ENCODE measurements around the gene TNFSF15.

TNFSF15 gene

GRCh38 chr9:114823441-114823840 lies 17.6 kb upstream of the TNFSF15 start:
- CTCF ChIA-PET: interaction anchor here (1.0 kb wide), 1 partner anchor 83 kb away, joined by 4 read pairs; no protein-coding TSS in a partner anchor
- Histone ChIP-seq H3K4me3 (ENCODE audit: low read depth, low read length) (no peak overlapping the region), H3K4me1 (ENCODE audit: control insufficient read depth, insufficient read depth, low read length) (no peaks in the 10 kb centered on the region), H3K27ac (ENCODE audit: extremely low read depth, low read depth, low read length) (no peak overlapping the region), H3K9me3 (ENCODE audit: control insufficient read depth, insufficient read depth, low read depth, low read length) (no peaks in the 10 kb centered on the region), H3K36me3 (ENCODE audit: control insufficient read depth in 2 of 2, insufficient read depth in 1 of 2, low read length in 2 of 2) (no peaks in the 10 kb centered on the region)
- TF ChIP-seq ZNF843 (tag by site-specific recombination; IDR thresholded peaks at IDR 0.05) (no peak), ZNF555 (tag by site-specific recombination; conservative IDR thresholded peaks at IDR 0.05) (no peak), KLF7 (tag by site-specific recombination; IDR thresholded peaks at IDR 0.05; ENCODE audit: borderline replicate concordance) (no peak), BCL11B (tag by site-specific recombination; IDR thresholded peaks at IDR 0.05; ENCODE audit: low read depth) (no peak), ZNF211 (tag by site-specific recombination; IDR thresholded peaks at IDR 0.05; ENCODE audit: low read depth) (no peak), KLF16 (tag by site-specific recombination; IDR thresholded peaks at IDR 0.05) (no peak), ZNF658 (tag by site-specific recombination; IDR thresholded peaks at IDR 0.05) (no peak), ZNF830 (tag by site-specific recombination; IDR thresholded peaks at IDR 0.05; ENCODE audit: low read depth) (no peak), ZNF121 (tag by site-specific recombination; IDR thresholded peaks at IDR 0.05) (no peak), ZNF660 (tag by site-specific recombination; IDR thresholded peaks at IDR 0.05) (no peak)
- TF ChIP-seq, protein P1, sequence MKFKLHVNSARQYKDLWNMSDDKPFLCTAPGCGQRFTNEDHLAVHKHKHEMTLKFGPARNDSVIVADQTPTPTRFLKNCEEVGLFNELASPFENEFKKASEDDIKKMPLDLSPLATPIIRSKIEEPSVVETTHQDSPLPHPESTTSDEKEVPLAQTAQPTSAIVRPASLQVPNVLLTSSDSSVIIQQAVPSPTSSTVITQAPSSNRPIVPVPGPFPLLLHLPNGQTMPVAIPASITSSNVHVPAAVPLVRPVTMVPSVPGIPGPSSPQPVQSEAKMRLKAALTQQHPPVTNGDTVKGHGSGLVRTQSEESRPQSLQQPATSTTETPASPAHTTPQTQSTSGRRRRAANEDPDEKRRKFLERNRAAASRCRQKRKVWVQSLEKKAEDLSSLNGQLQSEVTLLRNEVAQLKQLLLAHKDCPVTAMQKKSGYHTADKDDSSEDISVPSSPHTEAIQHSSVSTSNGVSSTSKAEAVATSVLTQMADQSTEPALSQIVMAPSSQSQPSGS (tag by site-specific recombination; IDR thresholded peaks at IDR 0.05; ENCODE audit: low read depth): no peak
- POLR2A ChIA-PET: no interaction called here

- ChIA-PET CTCF (interaction anchor here (1.0 to 1.1 kb wide), 2 partner anchors 83 to 84 kb away, joined by 4 read pairs; no protein-coding TSS in a partner anchor), POLR2A (interaction anchor here (0.6 kb wide), 1 partner anchor 34 kb away, joined by 3 read pairs; no protein-coding TSS in a partner anchor)
- H3K4me3 ChIP-seq (ENCODE audit: low read depth, low read length): no peak overlapping the region
- TF ChIP-seq EGR2 (tag by site-specific recombination; IDR thresholded peaks at IDR 0.05; ENCODE audit: low read depth): no peak
- no peak for TF ChIP-seq ZNF16 (tag by site-specific recombination; IDR thresholded peaks at IDR 0.05; ENCODE audit: low read depth)
- TF ChIP-seq ZNF629 (tag by site-specific recombination; IDR thresholded peaks at IDR 0.05): no peak
- no peak for TF ChIP-seq ZNF600 (tag by site-specific recombination; IDR thresholded peaks at IDR 0.05)
- TF ChIP-seq ZNF837 (tag by site-specific recombination; IDR thresholded peaks at IDR 0.05): no peak
- no peak for TF ChIP-seq REPIN1 (tag by site-specific recombination; IDR thresholded peaks at IDR 0.05; ENCODE audit: low read depth)
- TF ChIP-seq ZNF585B (tag by site-specific recombination; IDR thresholded peaks at IDR 0.05): no peak
- no peak for TF ChIP-seq ZNF148 (tag by site-specific recombination; IDR thresholded peaks at IDR 0.05; ENCODE audit: borderline replicate concordance)
- no peak for TF ChIP-seq ZIC2 (tag by site-specific recombination; IDR thresholded peaks at IDR 0.05)
- TF ChIP-seq ZNF112 (tag by site-specific recombination; IDR thresholded peaks at IDR 0.05): no peak
- TF ChIP-seq ZNF114 (tag by site-specific recombination; IDR thresholded peaks at IDR 0.05): no peak
- TF ChIP-seq, protein P2, sequence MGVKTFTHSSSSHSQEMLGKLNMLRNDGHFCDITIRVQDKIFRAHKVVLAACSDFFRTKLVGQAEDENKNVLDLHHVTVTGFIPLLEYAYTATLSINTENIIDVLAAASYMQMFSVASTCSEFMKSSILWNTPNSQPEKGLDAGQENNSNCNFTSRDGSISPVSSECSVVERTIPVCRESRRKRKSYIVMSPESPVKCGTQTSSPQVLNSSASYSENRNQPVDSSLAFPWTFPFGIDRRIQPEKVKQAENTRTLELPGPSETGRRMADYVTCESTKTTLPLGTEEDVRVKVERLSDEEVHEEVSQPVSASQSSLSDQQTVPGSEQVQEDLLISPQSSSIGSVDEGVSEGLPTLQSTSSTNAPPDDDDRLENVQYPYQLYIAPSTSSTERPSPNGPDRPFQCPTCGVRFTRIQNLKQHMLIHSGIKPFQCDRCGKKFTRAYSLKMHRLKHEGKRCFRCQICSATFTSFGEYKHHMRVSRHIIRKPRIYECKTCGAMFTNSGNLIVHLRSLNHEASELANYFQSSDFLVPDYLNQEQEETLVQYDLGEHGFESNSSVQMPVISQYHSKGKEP (tag by site-specific recombination; IDR thresholded peaks at IDR 0.05): no peak
- no peak for TF ChIP-seq ZNF214 (tag by site-specific recombination; IDR thresholded peaks at IDR 0.05; ENCODE audit: borderline replicate concordance)
- TF ChIP-seq ZNF626 (tag by site-specific recombination; IDR thresholded peaks at IDR 0.05): no peak
- TF ChIP-seq, protein P3, sequence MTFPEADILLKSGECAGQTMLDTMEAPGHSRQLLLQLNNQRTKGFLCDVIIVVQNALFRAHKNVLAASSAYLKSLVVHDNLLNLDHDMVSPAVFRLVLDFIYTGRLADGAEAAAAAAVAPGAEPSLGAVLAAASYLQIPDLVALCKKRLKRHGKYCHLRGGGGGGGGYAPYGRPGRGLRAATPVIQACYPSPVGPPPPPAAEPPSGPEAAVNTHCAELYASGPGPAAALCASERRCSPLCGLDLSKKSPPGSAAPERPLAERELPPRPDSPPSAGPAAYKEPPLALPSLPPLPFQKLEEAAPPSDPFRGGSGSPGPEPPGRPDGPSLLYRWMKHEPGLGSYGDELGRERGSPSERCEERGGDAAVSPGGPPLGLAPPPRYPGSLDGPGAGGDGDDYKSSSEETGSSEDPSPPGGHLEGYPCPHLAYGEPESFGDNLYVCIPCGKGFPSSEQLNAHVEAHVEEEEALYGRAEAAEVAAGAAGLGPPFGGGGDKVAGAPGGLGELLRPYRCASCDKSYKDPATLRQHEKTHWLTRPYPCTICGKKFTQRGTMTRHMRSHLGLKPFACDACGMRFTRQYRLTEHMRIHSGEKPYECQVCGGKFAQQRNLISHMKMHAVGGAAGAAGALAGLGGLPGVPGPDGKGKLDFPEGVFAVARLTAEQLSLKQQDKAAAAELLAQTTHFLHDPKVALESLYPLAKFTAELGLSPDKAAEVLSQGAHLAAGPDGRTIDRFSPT (tag by site-specific recombination; IDR thresholded peaks at IDR 0.05): no peak
- H3K27ac ChIP-seq (ENCODE audit: extremely low read depth, low read depth, low read length): no peak overlapping the region
- no peaks in the 10 kb centered on the region for H3K36me3 ChIP-seq (ENCODE audit: control insufficient read depth in 2 of 2, insufficient read depth in 1 of 2, low read length in 2 of 2)
- H3K9me3 ChIP-seq (ENCODE audit: control insufficient read depth, insufficient read depth, low read depth, low read length): no peaks in the 10 kb centered on the region
- H3K4me1 ChIP-seq (ENCODE audit: control insufficient read depth, insufficient read depth, low read length): no peaks in the 10 kb centered on the region
These were observed 16.9 kb upstream of the TNFSF15 start for GRCh38 chr9:114822708-114823107.
